Prostate gland (tissue), 2 donors: Measurements from ENCODE around the gene TSC22D4.

Experiments used
- POLR2A ChIP-seq: fragments of 450-650 bp; IDR thresholded peaks from one replicate; pipeline ENCODE4 v1.6.1; 2016; ENCODE audit warnings: antibody characterized with exemption, mild to moderate bottlenecking
- POLR2AphosphoS5 ChIP-seq: sonication (generic); formaldehyde crosslinking; IDR thresholded peaks from one replicate; pipeline ENCODE4 v1.6.1; 2017; ENCODE audit warnings: antibody characterized with exemption
- TF ChIP-seq, protein P1 (sequence below), 4 experiments: fragments of 200-600 bp in 2 of 4; fragments of 450-650 bp in 2 of 4; sonication (generic) in 2 of 4; IDR thresholded peaks; 1 replicate in 3 of 4; 2 replicates in 1 of 4; pipeline ENCODE4 v1.5.1; 2016 to 2019; ENCODE audit warnings: antibody characterized with exemption in 4 of 4, mild to moderate bottlenecking in 2 of 4, moderate library complexity in 2 of 4

DNA sequence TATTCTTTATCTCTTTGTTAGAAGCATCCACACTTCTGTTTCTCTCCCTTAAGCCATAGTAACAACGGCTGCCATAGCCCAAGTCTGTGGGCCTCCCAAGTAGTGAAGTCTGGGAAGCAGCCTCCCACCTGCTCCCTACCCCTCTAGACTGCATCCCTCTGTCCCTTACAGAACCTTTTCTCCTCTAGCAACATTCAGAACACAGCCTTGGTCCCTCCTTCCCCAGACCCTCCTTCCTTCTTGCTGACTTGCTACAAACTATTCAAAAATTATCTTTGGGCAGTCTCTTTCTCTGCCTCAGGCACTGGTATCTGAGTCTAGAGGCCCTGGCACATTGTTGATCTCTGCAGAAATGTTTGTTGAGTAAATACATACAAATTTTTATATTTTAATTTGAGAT, 2.5 kb upstream of the TSC22D4 start:
- no peak for TF ChIP-seq POLR2A
- TF ChIP-seq, protein P1, sequence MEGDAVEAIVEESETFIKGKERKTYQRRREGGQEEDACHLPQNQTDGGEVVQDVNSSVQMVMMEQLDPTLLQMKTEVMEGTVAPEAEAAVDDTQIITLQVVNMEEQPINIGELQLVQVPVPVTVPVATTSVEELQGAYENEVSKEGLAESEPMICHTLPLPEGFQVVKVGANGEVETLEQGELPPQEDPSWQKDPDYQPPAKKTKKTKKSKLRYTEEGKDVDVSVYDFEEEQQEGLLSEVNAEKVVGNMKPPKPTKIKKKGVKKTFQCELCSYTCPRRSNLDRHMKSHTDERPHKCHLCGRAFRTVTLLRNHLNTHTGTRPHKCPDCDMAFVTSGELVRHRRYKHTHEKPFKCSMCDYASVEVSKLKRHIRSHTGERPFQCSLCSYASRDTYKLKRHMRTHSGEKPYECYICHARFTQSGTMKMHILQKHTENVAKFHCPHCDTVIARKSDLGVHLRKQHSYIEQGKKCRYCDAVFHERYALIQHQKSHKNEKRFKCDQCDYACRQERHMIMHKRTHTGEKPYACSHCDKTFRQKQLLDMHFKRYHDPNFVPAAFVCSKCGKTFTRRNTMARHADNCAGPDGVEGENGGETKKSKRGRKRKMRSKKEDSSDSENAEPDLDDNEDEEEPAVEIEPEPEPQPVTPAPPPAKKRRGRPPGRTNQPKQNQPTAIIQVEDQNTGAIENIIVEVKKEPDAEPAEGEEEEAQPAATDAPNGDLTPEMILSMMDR (IDR thresholded peaks at IDR 0.05): no peak
- no peak for TF ChIP-seq POLR2AphosphoS5
